GM10248 (cell line): ENCODE measurements around the gene CACNA1H.

Experiments
- CTCF ChIA-PET: fragments of 300-600 bp; sonication (Branson Sonifier 250); formaldehyde crosslinking; extraction: SDS; loops from one replicate; lab custom pipeline; 2021; ENCODE audit warnings: antibody characterized with exemption; lab: Yijun Ruan, JAX
- POLR2A ChIA-PET: fragments of 350-650 bp; sonication (Branson Sonifier 250); formaldehyde crosslinking; extraction: SDS; loops from one replicate; lab custom pipeline; 2020; ENCODE audit warnings: antibody characterized with exemption; lab: Yijun Ruan, JAX
- DNase-seq: peaks from one replicate; pipeline ENCODE4 v3.0.0; 2012; ENCODE audit errors: extremely low spot score
- CTCF ChIP-seq: IDR thresholded peaks from 2 replicates; pipeline ENCODE4 v1.5.1; 2012; ENCODE audit warnings: mild to moderate bottlenecking, low read depth; ENCODE audit errors: extremely low read depth, missing control alignments, control extremely low read depth

Gene CACNA1H

GRCh38 chr16:1260101-1260680, 107.3 kb downstream of the CACNA1H start:
- TF ChIP-seq CTCF, result no peak
- CTCF ChIA-PET, result no interaction called here
- DNase-seq, result no peak
- POLR2A ChIA-PET, result no interaction called here

GRCh38 chr16:1261131-1261892, 108.4 kb downstream of the CACNA1H start:
- CTCF ChIA-PET, result interaction anchor here (0.9 kb wide), 1 partner anchor 16 kb away, joined by 3 read pairs; no protein-coding TSS in a partner anchor
- TF ChIP-seq CTCF, result no peak
- no peak for DNase-seq
- POLR2A ChIA-PET, result no interaction called here

- DNase-seq, result no peak
- POLR2A ChIA-PET, result no interaction called here
- CTCF ChIA-PET, result interaction anchor here (0.9 kb wide), 1 partner anchor 15 kb away, joined by 3 read pairs; no protein-coding TSS in a partner anchor
- TF ChIP-seq CTCF, result no peak
Measured at GRCh38 chr16:1262210-1262845, 109.4 kb downstream of the CACNA1H start.

- no peak for DNase-seq
- POLR2A ChIA-PET, result no interaction called here
- CTCF ChIA-PET, result no interaction called here
- TF ChIP-seq CTCF, result no peak
Measured at GRCh38 chr16:1262846-1263221, 109.9 kb downstream of the CACNA1H start.

- POLR2A ChIA-PET, result no interaction called here
- CTCF ChIA-PET, result no interaction called here
- TF ChIP-seq CTCF, result no peak
- no peak for DNase-seq
Measured at GRCh38 chr16:1263591-1264344, 110.9 kb downstream of the CACNA1H start.
